Endodermal cell (in vitro differentiated cells): ENCODE data around the gene ASTN2. TPM values are rescaled to one million over a fixed set of nuclear protein-coding genes. Genes with fewer than 3 reads are reported as not detected.

Experiments
- DNase-seq: peaks from one replicate; pipeline ENCODE4 v3.0.0-alpha.2; 2017
- H3K27ac ChIP-seq: 2 replicates; pipeline ENCODE4 v1.5.1; 2013; ENCODE audit warnings: mild to moderate bottlenecking, low read depth, low read length, moderate library complexity
- H3K27me3 ChIP-seq: 2 replicates; pipeline ENCODE4 v1.6.1; 2013; ENCODE audit warnings: mild to moderate bottlenecking, low read length, moderate library complexity; ENCODE audit not compliant: insufficient read depth, control insufficient read depth, poor library complexity, severe bottlenecking
- H3K36me3 ChIP-seq: 2 replicates; pipeline ENCODE4 v1.7.0; 2013; ENCODE audit warnings: mild to moderate bottlenecking, low read length, moderate library complexity; ENCODE audit not compliant: control insufficient read depth, insufficient read depth
- H3K4me1 ChIP-seq: one replicate; pipeline ENCODE4 v1.7.0; 2013; ENCODE audit warnings: low read length; ENCODE audit not compliant: control insufficient read depth, insufficient read depth
- H3K4me3 ChIP-seq: 2 replicates; pipeline ENCODE4 v1.5.1; 2013; ENCODE audit warnings: mild to moderate bottlenecking, low read length, moderate library complexity
- H3K9ac ChIP-seq: 2 replicates; pipeline ENCODE4 v1.6.1; 2013; ENCODE audit warnings: mild to moderate bottlenecking, low read length, moderate library complexity; ENCODE audit not compliant: poor library complexity, severe bottlenecking; ENCODE audit errors: extremely low read depth
- H3K9me3 ChIP-seq: 2 replicates; pipeline ENCODE4 v1.6.1; 2013; ENCODE audit warnings: mild to moderate bottlenecking, low read length, moderate library complexity; ENCODE audit not compliant: control insufficient read depth
- H3K27ac Mint-ChIP-seq: 2 replicates; pipeline ENCODE4 v1.8.0; 2020; ENCODE audit warnings: mixed read lengths
- H3K27me3 Mint-ChIP-seq: 2 replicates; pipeline ENCODE4 v1.8.0; 2021; ENCODE audit warnings: mild to moderate bottlenecking, mixed read lengths; ENCODE audit not compliant: insufficient read depth
- H3K36me3 Mint-ChIP-seq: 2 replicates; pipeline ENCODE4 v1.8.0; 2020; ENCODE audit warnings: low read depth, mixed read lengths
- H3K4me1 Mint-ChIP-seq: 2 replicates; pipeline ENCODE4 v1.8.0; 2020; ENCODE audit warnings: mixed read lengths
- H3K4me3 Mint-ChIP-seq: 2 replicates; pipeline ENCODE4 v1.8.0; 2020; ENCODE audit warnings: mild to moderate bottlenecking, moderate library complexity, mixed read lengths
- H3K9me3 Mint-ChIP-seq: 2 replicates; pipeline ENCODE4 v1.8.0; 2020; ENCODE audit warnings: mild to moderate bottlenecking, mixed read lengths
- WGBS, 2 experiments: methylation state at CpG; one replicate each; pipeline versions ENCODE4 v1.1.5 to v1.1.7; 2013; ENCODE audit warnings: missing lambda C conversion rate in 2 of 2, mixed read lengths in 1 of 2; ENCODE audit not compliant: insufficient coverage in 1 of 2, insufficient read length in 1 of 2; 5-methylcytosine and 5-hydroxymethylcytosine counted together
- total RNA-seq, 2 donors: library from RNA; stranded (reverse); fragmentation: NEBNext Ultra II Directional in 1 of 2; extraction: Animal tissue kit (Norgen Biotek cat#: 25700) in 1 of 2; gene quantifications; 2 replicates in 1 of 2; 3 replicates in 1 of 2; pipeline ENCODE4 v1.2.1, GENCODE V29; 2021
- TF ChIP-seq, protein P1 (sequence below): fragments of 200-600 bp; sonication (generic); conservative IDR thresholded peaks from 2 replicates; pipeline ENCODE4 v1.5.0; 2021; ENCODE audit warnings: antibody characterized with exemption, mild to moderate bottlenecking

The ASTN2 gene
- total RNA-seq, 2 donors from 2014 or later: 8.9 to 10.4 TPM

GRCh38 chr9:117400171-117400570 lies 14.7 kb downstream of the ASTN2 start:
- no peaks in the 10 kb centered on the region for H3K9me3 Mint-ChIP-seq
- H3K4me3 Mint-ChIP-seq: no peak overlapping the region
- 57 to 66% methylated on average over 1 to 2 of the region's 2 CpGs for WGBS, 2 experiments
- Histone ChIP-seq H3K4me3 (no peak overlapping the region), H3K27me3 (no peaks in the 10 kb centered on the region), H3K9me3 (no peaks in the 10 kb centered on the region), H3K27ac (no peak overlapping the region), H3K9ac (no peak overlapping the region), H3K4me1 (peaks cover 4% of the 10 kb centered on the region), H3K36me3 (no peaks in the 10 kb centered on the region)
- peak; percentile 47 for DNase-seq
- no peaks in the 10 kb centered on the region for H3K36me3 Mint-ChIP-seq
- H3K27me3 Mint-ChIP-seq: no peaks in the 10 kb centered on the region
- H3K4me1 Mint-ChIP-seq: peaks cover 24% of the 10 kb centered on the region
- H3K27ac Mint-ChIP-seq: no peak overlapping the region
- TF ChIP-seq, protein P1, sequence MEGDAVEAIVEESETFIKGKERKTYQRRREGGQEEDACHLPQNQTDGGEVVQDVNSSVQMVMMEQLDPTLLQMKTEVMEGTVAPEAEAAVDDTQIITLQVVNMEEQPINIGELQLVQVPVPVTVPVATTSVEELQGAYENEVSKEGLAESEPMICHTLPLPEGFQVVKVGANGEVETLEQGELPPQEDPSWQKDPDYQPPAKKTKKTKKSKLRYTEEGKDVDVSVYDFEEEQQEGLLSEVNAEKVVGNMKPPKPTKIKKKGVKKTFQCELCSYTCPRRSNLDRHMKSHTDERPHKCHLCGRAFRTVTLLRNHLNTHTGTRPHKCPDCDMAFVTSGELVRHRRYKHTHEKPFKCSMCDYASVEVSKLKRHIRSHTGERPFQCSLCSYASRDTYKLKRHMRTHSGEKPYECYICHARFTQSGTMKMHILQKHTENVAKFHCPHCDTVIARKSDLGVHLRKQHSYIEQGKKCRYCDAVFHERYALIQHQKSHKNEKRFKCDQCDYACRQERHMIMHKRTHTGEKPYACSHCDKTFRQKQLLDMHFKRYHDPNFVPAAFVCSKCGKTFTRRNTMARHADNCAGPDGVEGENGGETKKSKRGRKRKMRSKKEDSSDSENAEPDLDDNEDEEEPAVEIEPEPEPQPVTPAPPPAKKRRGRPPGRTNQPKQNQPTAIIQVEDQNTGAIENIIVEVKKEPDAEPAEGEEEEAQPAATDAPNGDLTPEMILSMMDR: no peak

DNA sequence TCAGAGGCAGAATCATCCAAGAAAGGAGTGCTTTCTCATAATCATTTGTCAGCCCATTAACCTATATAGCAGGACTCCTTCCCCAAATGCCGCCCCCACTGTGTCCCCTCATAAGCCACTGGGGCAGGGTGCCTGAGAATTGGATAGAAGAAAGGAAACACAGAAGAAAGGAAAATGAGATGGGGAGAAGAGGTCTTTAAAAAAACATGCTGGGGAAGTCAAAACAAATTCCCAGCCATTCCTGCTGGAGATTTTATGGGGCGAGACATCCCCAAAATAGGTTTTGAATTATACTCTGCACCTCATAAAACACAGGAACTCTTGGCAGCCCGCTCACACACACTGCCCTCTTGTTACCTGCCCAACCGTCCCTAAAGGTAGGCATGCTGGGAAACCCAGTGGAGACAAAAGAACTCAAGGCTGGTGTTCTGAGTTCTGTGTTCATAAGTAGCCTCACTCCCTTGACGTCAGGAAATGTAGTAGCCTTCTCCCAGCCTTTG lies 19.7 kb downstream of the ASTN2 start:
- no peak overlapping the region for H3K27ac Mint-ChIP-seq
- H3K36me3 Mint-ChIP-seq: no peaks in the 10 kb centered on the region

DNA sequence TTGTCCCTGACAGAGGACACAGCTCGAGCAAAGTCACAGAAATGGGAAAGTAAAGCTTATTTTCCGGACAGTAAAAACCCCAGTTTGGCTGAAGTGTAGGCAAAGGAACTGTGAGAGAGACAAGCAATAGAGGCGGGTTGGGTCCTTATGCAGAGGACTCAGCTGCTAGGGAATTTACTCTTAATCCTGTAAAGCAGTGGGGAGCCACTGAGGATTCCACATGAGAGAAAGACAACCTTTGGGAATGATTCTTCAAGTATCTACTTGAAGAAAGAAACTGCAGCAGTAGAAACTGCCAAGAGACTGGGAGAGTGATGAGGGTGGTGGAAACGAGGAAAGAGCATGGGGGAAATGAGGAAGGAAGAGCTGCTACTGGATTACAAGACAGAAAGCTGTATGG lies 20.2 kb downstream of the ASTN2 start:
- peaks cover 15% of the 10 kb centered on the region for H3K4me1 Mint-ChIP-seq
- peaks cover 2% of the 10 kb centered on the region for H3K27me3 Mint-ChIP-seq
- Histone ChIP-seq H3K4me3 (no peak overlapping the region), H3K36me3 (no peaks in the 10 kb centered on the region), H3K27ac (no peak overlapping the region), H3K27me3 (no peaks in the 10 kb centered on the region), H3K9ac (no peak overlapping the region), H3K9me3 (no peaks in the 10 kb centered on the region), H3K4me1 (no peaks in the 10 kb centered on the region)
- no peak overlapping the region for H3K4me3 Mint-ChIP-seq
- no peaks in the 10 kb centered on the region for H3K36me3 Mint-ChIP-seq
- H3K9me3 Mint-ChIP-seq: no peaks in the 10 kb centered on the region
- 56 to 63% methylated on average over 3 to 4 of the region's 4 CpGs for WGBS, 2 experiments
- peak; percentile 68 for DNase-seq
- TF ChIP-seq, protein P1: no peak
- no peak overlapping the region for H3K27ac Mint-ChIP-seq

More for the DNA sequence above, 19.7 kb downstream of the ASTN2 start:
- no peaks in the 10 kb centered on the region for H3K36me3 ChIP-seq
- H3K4me1 ChIP-seq: no peaks in the 10 kb centered on the region
- no peak overlapping the region for H3K27ac ChIP-seq
- H3K4me1 Mint-ChIP-seq: peaks cover 19% of the 10 kb centered on the region
- H3K27me3 ChIP-seq: no peaks in the 10 kb centered on the region
- no peak overlapping the region for H3K4me3 ChIP-seq
- 89 to 90% methylated on average over 2 to 5 of the region's 5 CpGs for WGBS, 2 experiments
- no peaks in the 10 kb centered on the region for H3K9me3 Mint-ChIP-seq
- H3K9ac ChIP-seq: no peak overlapping the region
- H3K9me3 ChIP-seq: no peaks in the 10 kb centered on the region
- TF ChIP-seq, protein P1: no peak
- no peak overlapping the region for H3K4me3 Mint-ChIP-seq
- peaks cover 2% of the 10 kb centered on the region for H3K27me3 Mint-ChIP-seq
- DNase-seq: peak; percentile 49
